CD14-positive monocyte (primary cell): ENCODE measurements around the gene HIVEP3. TPM values are rescaled to one million over a fixed set of nuclear protein-coding genes. Genes with fewer than 3 reads are reported as not detected.
A peak's percentile ranks its signal among the peaks of the same experiment; 100 is the strongest.

ENCODE experiments used
- DNase-seq, 3 donors: peaks; one replicate each; pipeline ENCODE4 v3.0.0-alpha.2; 2011 to 2022
- H2AFZ ChIP-seq: 2 replicates; pipeline ENCODE4 v1.6.0; 2012; ENCODE audit warnings: mild to moderate bottlenecking, low read depth, low read length, inconsistent platforms; ENCODE audit not compliant: insufficient read depth, poor library complexity, severe bottlenecking
- H3K27ac ChIP-seq, 2 donors: 1 replicate in 1 of 2; 2 replicates in 1 of 2; pipeline ENCODE4 v1.5.1; 2012 to 2013; ENCODE audit warnings: low read length in 2 of 2, control low read depth in 1 of 2, inconsistent platforms in 1 of 2, low read depth in 1 of 2, mild to moderate bottlenecking in 1 of 2
- H3K27me3 ChIP-seq, 2 donors: one replicate each; pipeline versions ENCODE4 v1.6.0 to v1.6.1; 2011 to 2013; ENCODE audit warnings: low read length in 2 of 2; ENCODE audit not compliant: control insufficient read depth in 2 of 2, insufficient read depth in 2 of 2
- H3K36me3 ChIP-seq, 2 donors: replicated peaks in 1 of 2; 1 replicate in 1 of 2; 2 replicates in 1 of 2; pipeline versions ENCODE4 v1.5.1 to v1.6.1; 2012 to 2013; ENCODE audit warnings: low read length in 2 of 2, control low read depth in 1 of 2, inconsistent platforms in 1 of 2, mild to moderate bottlenecking in 1 of 2; ENCODE audit not compliant: insufficient read depth in 2 of 2, control insufficient read depth in 1 of 2
- H3K4me1 ChIP-seq, 2 donors: 1 replicate in 1 of 2; 2 replicates in 1 of 2; pipeline versions ENCODE4 v1.5.1 to v1.6.1; 2012 to 2013; ENCODE audit warnings: low read length in 2 of 2, control low read depth in 1 of 2, inconsistent platforms in 1 of 2, mild to moderate bottlenecking in 1 of 2, moderate library complexity in 1 of 2; ENCODE audit not compliant: insufficient read depth in 2 of 2, control insufficient read depth in 1 of 2
- H3K4me2 ChIP-seq: replicated peaks from 2 replicates; pipeline ENCODE3; 2012; ENCODE audit warnings: low read length, moderate library complexity, mild to moderate bottlenecking; ENCODE audit not compliant: poor library complexity, severe bottlenecking; ENCODE audit errors: extremely low read depth
- H3K4me3 ChIP-seq, 3 experiments: fragments of 200-600 bp in 1 of 3; sonication (generic) in 1 of 3; replicated peaks in 1 of 3; 1 replicate in 2 of 3; 2 replicates in 1 of 3; pipeline ENCODE4 v1.5.1; 2011 to 2013; ENCODE audit warnings: low read length in 3 of 3, mild to moderate bottlenecking in 3 of 3, control low read depth in 2 of 3, low read depth in 2 of 3, inconsistent platforms in 1 of 3, moderate library complexity in 1 of 3
- H3K79me2 ChIP-seq: 2 replicates; pipeline ENCODE4 v1.6.0; 2012; ENCODE audit warnings: mild to moderate bottlenecking, control low read depth, inconsistent platforms, low read length, moderate library complexity; ENCODE audit not compliant: insufficient read depth
- H3K9ac ChIP-seq: 2 replicates; pipeline ENCODE4 v1.6.0; 2017; ENCODE audit warnings: low read length, mild to moderate bottlenecking; ENCODE audit not compliant: insufficient read depth, poor library complexity, severe bottlenecking
- H3K9me3 ChIP-seq, 2 donors: replicated peaks in 1 of 2; 1 replicate in 1 of 2; 2 replicates in 1 of 2; pipeline versions ENCODE4 v1.5.1 to v1.6.1; 2012 to 2013; ENCODE audit warnings: low read length in 2 of 2, control low read depth in 1 of 2; ENCODE audit not compliant: control insufficient read depth in 1 of 2, insufficient read depth in 1 of 2
- H4K20me1 ChIP-seq: 2 replicates; pipeline ENCODE4 v1.6.0; 2012; ENCODE audit warnings: mild to moderate bottlenecking, low read length, control low read depth, moderate library complexity; ENCODE audit not compliant: insufficient read depth
- H3K27ac Mint-ChIP-seq, 7 donors: one replicate each; pipeline ENCODE4 v1.8.0; 2020; ENCODE audit warnings: mild to moderate bottlenecking in 7 of 7, mixed read lengths in 7 of 7, moderate library complexity in 6 of 7, inconsistent platforms in 2 of 7
- H3K27me3 Mint-ChIP-seq, 3 donors: one replicate each; pipeline ENCODE4 v1.8.0; 2021 to 2022; ENCODE audit warnings: low read depth in 3 of 3, mild to moderate bottlenecking in 3 of 3, mixed read lengths in 3 of 3, moderate library complexity in 3 of 3, inconsistent platforms in 1 of 3
- H3K36me3 Mint-ChIP-seq, 2 donors: one replicate each; pipeline ENCODE4 v1.8.0; 2020; ENCODE audit warnings: mixed read lengths in 2 of 2, inconsistent platforms in 1 of 2, mild to moderate bottlenecking in 1 of 2
- H3K4me1 Mint-ChIP-seq: one replicate; pipeline ENCODE4 v1.8.0; 2020; ENCODE audit warnings: mild to moderate bottlenecking, mixed read lengths
- H3K4me3 Mint-ChIP-seq, 2 donors: one replicate each; pipeline ENCODE4 v1.8.0; 2020; ENCODE audit warnings: mild to moderate bottlenecking in 2 of 2, mixed read lengths in 2 of 2, moderate library complexity in 1 of 2
- H3K9me3 Mint-ChIP-seq, 7 donors: one replicate each; pipeline ENCODE4 v1.8.0; 2020 to 2022; ENCODE audit warnings: mixed read lengths in 7 of 7, mild to moderate bottlenecking in 6 of 7, moderate library complexity in 6 of 7, inconsistent platforms in 2 of 7
- WGBS: methylation state at CpG from one replicate; pipeline ENCODE4 v1.1.5; 2013; ENCODE audit warnings: missing lambda C conversion rate; ENCODE audit not compliant: insufficient coverage; 5-methylcytosine and 5-hydroxymethylcytosine counted together
- intact Hi-C, 2 donors: fragments of 100-400 bp; cut with micrococcal nuclease; formaldehyde crosslinking; loops; one replicate each; pipeline versions ENCODE4 v1.15.0 to v1.15.1; 2023
- polyA plus RNA-seq, 3 donors: library from polyadenylated mRNA; depleted of rRNA in 1 of 3; unstranded in 2 of 3; stranded (reverse) in 1 of 3; fragments of 300-500 nt in 2 of 3; fragments of >200 nt in 1 of 3; fragmentation: Illumina TruSeq in 2 of 3; gene quantifications; 1 replicate in 2 of 3; 2 replicates in 1 of 3; pipeline ENCODE4 v1.2.3, GENCODE V29; 2012 to 2021
- TF ChIP-seq, protein P1 (sequence below): fragments of 200-600 bp; IDR thresholded peaks from one replicate; pipeline ENCODE4 v1.8.0; 2022; ENCODE audit warnings: antibody characterized with exemption, mild to moderate bottlenecking

The HIVEP3 gene
- polyA plus RNA-seq, 3 donors: 1.2 to 3.7 (median 1.8) TPM

DNA sequence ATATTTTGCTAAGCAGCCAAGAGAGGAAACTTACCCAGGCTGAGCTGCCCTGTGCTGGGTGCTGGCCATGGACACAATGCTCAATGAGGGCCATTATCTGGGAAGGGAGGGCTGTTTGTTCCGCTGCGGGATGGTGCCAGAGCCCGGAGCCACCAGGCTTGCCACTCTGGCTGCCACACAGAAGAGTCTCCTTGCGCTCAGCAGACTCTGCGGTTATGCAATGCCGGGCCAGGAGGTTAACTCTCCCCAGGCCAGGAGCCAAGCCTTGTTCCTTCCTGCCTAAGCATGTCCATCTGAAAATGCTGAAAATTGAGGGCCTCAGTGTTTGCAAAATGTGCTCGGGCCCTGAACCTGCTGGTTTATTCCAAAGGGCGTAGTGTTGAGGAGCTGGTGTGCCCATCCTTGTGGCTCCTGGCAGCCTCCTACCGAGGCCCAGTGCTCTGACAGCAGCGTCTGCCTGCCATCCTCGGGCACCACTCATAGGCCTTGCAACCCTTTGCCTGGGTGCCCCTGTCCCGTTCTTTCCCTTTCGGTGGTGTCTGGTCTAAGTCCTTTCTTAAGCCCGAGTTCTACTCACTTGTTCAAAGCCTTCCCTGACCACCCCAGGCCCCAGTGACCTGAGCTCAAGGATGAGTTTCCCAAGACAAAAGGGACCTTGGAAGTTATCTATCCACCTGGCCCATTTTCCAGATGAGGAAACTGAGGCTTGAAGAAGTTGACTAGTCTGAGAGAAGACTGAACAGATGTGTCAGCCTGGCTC, 300.5 kb downstream of the HIVEP3 start:
- Histone ChIP-seq H3K27ac (peak overlapping the region in 1 of 2 donors; percentile 27), H2AFZ (no peak overlapping the region), H4K20me1 (peaks cover 89% of the 10 kb centered on the region), H3K79me2 (no peaks in the 10 kb centered on the region), H3K9me3 (no peaks in the 10 kb centered on the region), H3K9ac (no peak overlapping the region), H3K4me3 (no peak overlapping the region), H3K4me2 (peak overlapping the region; percentile 45), H3K4me1 (peaks cover 23 to 25% of the 10 kb centered on the region in 2 donors), H3K27me3 (no peaks in the 10 kb centered on the region), H3K36me3 (no peaks in the 10 kb centered on the region)
- peak; percentile 9 to 35 (median 10) for DNase-seq
- Mint-ChIP-seq H3K4me3 (peak overlapping the region; percentile 34 to 71), H3K36me3 (peaks cover 27 to 36% of the 10 kb centered on the region in 2 donors), H3K27me3 (peaks cover 0 to 3% (median 0%) of the 10 kb centered on the region in 3 donors), H3K27ac (peak overlapping the region in 5 of 7 donors; percentile 11 to 70 (median 44)), H3K9me3 (peaks cover 0 to 1% (median 0%) of the 10 kb centered on the region in 7 donors), H3K4me1 (peaks cover 41% of the 10 kb centered on the region)
- intact Hi-C loops: loop anchor here in 1 of 2 donors (5.0 kb wide), 1 partner anchor 216 kb away; no protein-coding TSS in a partner anchor
- 45% methylated on average over 14 of the region's 14 CpGs for WGBS
- TF ChIP-seq, protein P1, sequence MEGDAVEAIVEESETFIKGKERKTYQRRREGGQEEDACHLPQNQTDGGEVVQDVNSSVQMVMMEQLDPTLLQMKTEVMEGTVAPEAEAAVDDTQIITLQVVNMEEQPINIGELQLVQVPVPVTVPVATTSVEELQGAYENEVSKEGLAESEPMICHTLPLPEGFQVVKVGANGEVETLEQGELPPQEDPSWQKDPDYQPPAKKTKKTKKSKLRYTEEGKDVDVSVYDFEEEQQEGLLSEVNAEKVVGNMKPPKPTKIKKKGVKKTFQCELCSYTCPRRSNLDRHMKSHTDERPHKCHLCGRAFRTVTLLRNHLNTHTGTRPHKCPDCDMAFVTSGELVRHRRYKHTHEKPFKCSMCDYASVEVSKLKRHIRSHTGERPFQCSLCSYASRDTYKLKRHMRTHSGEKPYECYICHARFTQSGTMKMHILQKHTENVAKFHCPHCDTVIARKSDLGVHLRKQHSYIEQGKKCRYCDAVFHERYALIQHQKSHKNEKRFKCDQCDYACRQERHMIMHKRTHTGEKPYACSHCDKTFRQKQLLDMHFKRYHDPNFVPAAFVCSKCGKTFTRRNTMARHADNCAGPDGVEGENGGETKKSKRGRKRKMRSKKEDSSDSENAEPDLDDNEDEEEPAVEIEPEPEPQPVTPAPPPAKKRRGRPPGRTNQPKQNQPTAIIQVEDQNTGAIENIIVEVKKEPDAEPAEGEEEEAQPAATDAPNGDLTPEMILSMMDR: no peak

DNA sequence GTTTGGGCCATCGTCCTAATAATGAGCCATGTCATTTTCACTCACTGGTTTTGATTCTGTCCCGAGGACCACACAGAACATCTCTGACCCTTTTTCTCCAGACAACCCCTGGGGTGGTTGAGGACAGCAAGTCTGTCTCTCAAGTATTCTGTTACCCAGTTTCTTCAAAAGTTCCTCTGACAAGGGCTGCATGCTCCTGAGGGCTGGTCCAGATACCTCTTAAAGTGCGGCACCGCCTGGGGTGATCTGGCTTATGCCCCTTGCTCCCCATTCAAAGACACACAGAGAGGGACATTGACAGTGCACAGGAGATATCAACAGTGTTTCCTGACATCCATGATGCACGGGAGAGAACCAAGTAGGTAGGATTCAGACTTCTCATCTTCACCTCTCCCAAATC, 301.4 kb downstream of the HIVEP3 start:
- Histone ChIP-seq H3K4me2 (no peak overlapping the region), H3K9ac (no peak overlapping the region), H3K79me2 (no peaks in the 10 kb centered on the region), H3K4me3 (no peak overlapping the region), H3K27me3 (no peaks in the 10 kb centered on the region), H3K4me1 (peaks cover 18 to 20% of the 10 kb centered on the region in 2 donors), H3K9me3 (no peaks in the 10 kb centered on the region), H3K27ac (no peak overlapping the region), H2AFZ (no peak overlapping the region), H3K36me3 (no peaks in the 10 kb centered on the region), H4K20me1 (peaks cover 90% of the 10 kb centered on the region)
- Mint-ChIP-seq H3K4me3 (no peak overlapping the region), H3K36me3 (peaks cover 25 to 36% of the 10 kb centered on the region in 2 donors), H3K9me3 (peaks cover 0 to 1% (median 0%) of the 10 kb centered on the region in 7 donors), H3K27ac (no peak overlapping the region), H3K27me3 (peaks cover 0 to 3% (median 0%) of the 10 kb centered on the region in 3 donors), H3K4me1 (peaks cover 34% of the 10 kb centered on the region)
- DNase-seq: no peak
- 100% methylated on average over 2 of the region's 5 CpGs for WGBS
- TF ChIP-seq, protein P1: no peak
- intact Hi-C loops: loop anchor here in 1 of 2 donors (5.0 kb wide), 1 partner anchor 215 kb away; no protein-coding TSS in a partner anchor
